GM21526 (cell line): Measurements from ENCODE around the gene GNGT2.
"Not testable (repeated sequence)": the region's sequence is repeated elsewhere in the genome, so short reads cannot be mapped to it uniquely, and the experiment has no call there.

ENCODE experiments used
- ATAC-seq: cut with Tn5 transposase; IDR thresholded peaks from one replicate; pipeline ENCODE4 v1.9.1; 2021; ENCODE audit warnings: moderate library complexity; ENCODE audit not compliant: unreplicated experiment, low FRiP score

Gene GNGT2

GRCh38 chr17:49180998-49181635 lies 29.3 kb downstream of the GNGT2 start:
- ATAC-seq = no peak

- no peak for ATAC-seq
Observed at GRCh38 chr17:49180303-49180702, 30.1 kb downstream of the GNGT2 start.

GRCh38 chr17:49175978-49176377 lies 34.4 kb downstream of the GNGT2 start:
- not testable (repeated sequence) for ATAC-seq

GRCh38 chr17:49170711-49171110 lies 39.7 kb downstream of the GNGT2 start:
- not testable (repeated sequence) for ATAC-seq

GRCh38 chr17:49170216-49170615 lies 40.2 kb downstream of the GNGT2 start:
- no peak for ATAC-seq

GRCh38 chr17:49168706-49169105 lies 41.7 kb downstream of the GNGT2 start:
- ATAC-seq = no peak

GRCh38 chr17:49165143-49165542 lies 45.2 kb downstream of the GNGT2 start:
- no peak for ATAC-seq

GRCh38 chr17:49162866-49163265 lies 47.5 kb downstream of the GNGT2 start:
- no peak for ATAC-seq

GRCh38 chr17:49157784-49158183 lies 52.6 kb downstream of the GNGT2 start:
- no peak for ATAC-seq

- ATAC-seq = no peak
Observed at GRCh38 chr17:49156256-49156655, 54.1 kb downstream of the GNGT2 start.
